PC-9 (cell line): ENCODE measurements around the gene ZCCHC2. TPM values are rescaled to one million over a fixed set of nuclear protein-coding genes. Genes with fewer than 3 reads are reported as not detected.

Experiments
- BruUV-seq: library from RNA; stranded (reverse); fragments of 400-500 nt; replicated peaks from 2 replicates; lab custom pipeline; 2021; lab: Mats Ljungman, UMichigan
- CTCF ChIA-PET: fragments of 300-600 bp; sonication (Branson Sonifier 250); formaldehyde crosslinking; loops from one replicate; lab custom pipeline; 2022; ENCODE audit warnings: antibody characterized with exemption; lab: Charles Lee
- POLR2A ChIA-PET: fragments of 300-600 bp; sonication (Branson Sonifier 250); formaldehyde crosslinking; loops from one replicate; lab custom pipeline; 2022; ENCODE audit warnings: antibody characterized with exemption; ENCODE audit not compliant: unreplicated experiment; lab: Charles Lee
- DNase-seq, 2 experiments: peaks; one replicate each; pipeline versions ENCODE4 v3.0.0 to v3.0.0-alpha.2; 2015 to 2022; ENCODE audit warnings: mixed read lengths in 1 of 2
- H2AFZ ChIP-seq: fragments of 200-600 bp; sonication (generic); 2 replicates; pipeline ENCODE4 v1.8.1; 2017; ENCODE audit warnings: antibody characterized with exemption
- H3F3A ChIP-seq: fragments of 200-600 bp; sonication (generic); 2 replicates; pipeline ENCODE4 v1.8.1; 2017; ENCODE audit warnings: antibody characterized with exemption, mild to moderate bottlenecking, low read depth; ENCODE audit not compliant: insufficient read depth
- H3K27ac ChIP-seq: fragments of 200-600 bp; sonication (generic); 2 replicates; pipeline ENCODE4 v1.6.1; 2016; ENCODE audit warnings: mixed run types
- H3K27me3 ChIP-seq: fragments of 200-600 bp; sonication (generic); 2 replicates; pipeline ENCODE4 v1.6.1; 2016; ENCODE audit warnings: low read depth, mixed run types; ENCODE audit not compliant: insufficient read depth
- H3K36me3 ChIP-seq: fragments of 200-600 bp; sonication (generic); 2 replicates; pipeline ENCODE4 v1.6.1; 2016; ENCODE audit warnings: low read depth, mixed run types
- H3K4me1 ChIP-seq: fragments of 200-600 bp; sonication (generic); replicated peaks from 2 replicates; pipeline ENCODE4 v1.6.1; 2016; ENCODE audit warnings: mixed run types; ENCODE audit not compliant: insufficient read depth
- H3K4me2 ChIP-seq: fragments of 200-600 bp; sonication (generic); 2 replicates; pipeline ENCODE4 v1.6.1; 2017; ENCODE audit warnings: mixed run types
- H3K4me3 ChIP-seq: fragments of 200-600 bp; sonication (generic); 2 replicates; pipeline ENCODE4 v1.6.1; 2016; ENCODE audit warnings: mixed run types
- H3K79me2 ChIP-seq: fragments of 200-600 bp; sonication (generic); 2 replicates; pipeline ENCODE4 v1.6.1; 2017; ENCODE audit warnings: low read depth, mixed run types
- H3K9me2 ChIP-seq: fragments of 200-600 bp; sonication (generic); 2 replicates; pipeline ENCODE4 v1.8.1; 2017; ENCODE audit warnings: mild to moderate bottlenecking; ENCODE audit not compliant: insufficient read depth
- H3K9me3 ChIP-seq: fragments of 200-600 bp; sonication (generic); 2 replicates; pipeline ENCODE4 v1.8.1; 2016; ENCODE audit warnings: low read depth; ENCODE audit not compliant: insufficient read depth
- H4K20me1 ChIP-seq: fragments of 200-600 bp; sonication (generic); 2 replicates; pipeline ENCODE4 v1.8.1; 2017; ENCODE audit not compliant: insufficient read depth
- EZH2 ChIP-seq: fragments of 200-600 bp; sonication (generic); IDR thresholded peaks from 2 replicates; pipeline ENCODE4 v1.8.0; 2017; ENCODE audit warnings: antibody characterized with exemption, low read depth
- intact Hi-C: fragments of 100-400 bp; cut with micrococcal nuclease; formaldehyde crosslinking; loops from one replicate; pipeline ENCODE4 v1.10.0; 2022; ENCODE audit not compliant: unreplicated experiment
- total RNA-seq: library from RNA; stranded (reverse); gene quantifications from 2 replicates; pipeline ENCODE4 v1.2.3, GENCODE V29; 2021
- TF ChIP-seq, protein P1 (sequence below): fragments of 200-600 bp; sonication (generic); conservative IDR thresholded peaks from 2 replicates; pipeline ENCODE4 v1.6.1; 2017; ENCODE audit warnings: mixed run types, antibody characterized with exemption, mild to moderate bottlenecking, moderate library complexity

ZCCHC2 gene
- total RNA-seq, 1 experiment from 2014 or later, result 18.1 TPM

DNA sequence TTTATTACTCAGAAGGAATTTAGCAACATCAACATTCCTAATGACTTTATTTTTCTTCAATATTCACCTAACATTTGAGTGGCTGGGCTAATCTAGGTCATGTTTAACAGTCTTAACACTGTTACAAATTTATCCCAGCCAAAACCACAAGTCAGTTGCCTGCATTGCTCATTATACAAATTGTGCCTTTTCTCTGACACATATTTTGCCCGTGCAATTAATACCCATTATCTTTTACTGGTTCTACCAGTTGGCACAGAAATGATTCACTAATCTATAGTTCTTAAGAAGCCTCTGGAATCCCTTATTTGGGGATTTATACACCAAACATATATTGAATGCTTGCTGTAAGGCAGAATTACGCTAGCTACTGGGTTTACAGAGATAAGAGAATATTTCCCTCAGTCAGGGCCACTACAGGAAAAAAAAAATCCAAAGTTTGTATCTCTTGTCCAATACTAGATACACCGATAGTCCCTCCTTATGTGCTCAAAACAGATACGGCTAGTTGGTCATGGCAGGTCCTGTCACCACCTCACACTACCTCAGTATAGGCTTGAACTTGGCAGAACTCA, 46.3 kb downstream of the ZCCHC2 start:
- H3F3A ChIP-seq, result no peaks in the 10 kb centered on the region; the same call in 1 of the 2 replicates
- H3K9me3 ChIP-seq, result no peaks in the 10 kb centered on the region
- no peak overlapping the region for H3K4me2 ChIP-seq
- H3K4me1 ChIP-seq, result no peaks in the 10 kb centered on the region
- H3K36me3 ChIP-seq, result 0 out of 2 replicates have a peak, but pooled peaks cover 18% of the 10 kb centered on the region
- no peaks in the 10 kb centered on the region for H4K20me1 ChIP-seq
- H3K9me2 ChIP-seq, result no peaks in the 10 kb centered on the region
- no peak overlapping the region for H3K27ac ChIP-seq
- H3K27me3 ChIP-seq, result no peaks in the 10 kb centered on the region
- H3K4me3 ChIP-seq, result no peak overlapping the region
- no peak for DNase-seq
- no peaks in the 10 kb centered on the region for H3K79me2 ChIP-seq
- no TSS peak for BruUV-seq
- ChIA-PET CTCF (interaction anchor here (0.5 kb wide), 1 partner anchor 383 kb away, joined by 15 read pairs; no protein-coding TSS in a partner anchor), POLR2A (no interaction called here)
- intact Hi-C loops, result no loop called here
- no peak overlapping the region for H2AFZ ChIP-seq
- TF ChIP-seq, protein P1, sequence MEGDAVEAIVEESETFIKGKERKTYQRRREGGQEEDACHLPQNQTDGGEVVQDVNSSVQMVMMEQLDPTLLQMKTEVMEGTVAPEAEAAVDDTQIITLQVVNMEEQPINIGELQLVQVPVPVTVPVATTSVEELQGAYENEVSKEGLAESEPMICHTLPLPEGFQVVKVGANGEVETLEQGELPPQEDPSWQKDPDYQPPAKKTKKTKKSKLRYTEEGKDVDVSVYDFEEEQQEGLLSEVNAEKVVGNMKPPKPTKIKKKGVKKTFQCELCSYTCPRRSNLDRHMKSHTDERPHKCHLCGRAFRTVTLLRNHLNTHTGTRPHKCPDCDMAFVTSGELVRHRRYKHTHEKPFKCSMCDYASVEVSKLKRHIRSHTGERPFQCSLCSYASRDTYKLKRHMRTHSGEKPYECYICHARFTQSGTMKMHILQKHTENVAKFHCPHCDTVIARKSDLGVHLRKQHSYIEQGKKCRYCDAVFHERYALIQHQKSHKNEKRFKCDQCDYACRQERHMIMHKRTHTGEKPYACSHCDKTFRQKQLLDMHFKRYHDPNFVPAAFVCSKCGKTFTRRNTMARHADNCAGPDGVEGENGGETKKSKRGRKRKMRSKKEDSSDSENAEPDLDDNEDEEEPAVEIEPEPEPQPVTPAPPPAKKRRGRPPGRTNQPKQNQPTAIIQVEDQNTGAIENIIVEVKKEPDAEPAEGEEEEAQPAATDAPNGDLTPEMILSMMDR, result no peak
- no peak for TF ChIP-seq EZH2

DNA sequence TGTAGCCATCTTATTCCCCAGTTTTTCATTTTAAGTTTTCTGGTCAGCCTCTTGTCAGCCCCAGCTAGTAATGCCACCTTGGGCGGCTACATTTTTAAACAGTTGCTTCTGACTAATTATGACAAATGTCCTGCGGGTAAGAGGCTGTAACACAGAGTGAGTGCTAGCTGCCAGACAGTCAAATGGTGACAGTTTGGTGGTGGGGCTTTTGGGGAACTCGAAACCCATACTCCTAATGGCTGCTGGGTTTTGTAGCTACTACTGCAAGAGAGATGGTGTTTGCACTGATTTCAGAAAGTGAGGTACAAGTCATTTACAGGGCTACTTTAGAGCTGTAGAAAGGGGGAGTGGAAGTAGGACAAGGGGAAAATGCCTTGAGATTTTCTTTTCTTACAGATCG, 48.2 kb downstream of the ZCCHC2 start:
- ChIA-PET POLR2A (interaction anchor here (0.6 kb wide), 1 partner anchor 19 kb away, joined by 9 read pairs; no protein-coding TSS in a partner anchor), CTCF (no interaction called here)
- intact Hi-C loops, result no loop called here
- peaks cover 18% of the 10 kb centered on the region; the same call in 1 of the 2 replicates for H3K36me3 ChIP-seq
- H3K27ac ChIP-seq, result no peak overlapping the region
- no peak overlapping the region for H3K4me3 ChIP-seq
- no peaks in the 10 kb centered on the region for H3K9me3 ChIP-seq
- H3K27me3 ChIP-seq, result no peaks in the 10 kb centered on the region
- H4K20me1 ChIP-seq, result no peaks in the 10 kb centered on the region
- no peaks in the 10 kb centered on the region for H3K9me2 ChIP-seq
- no peaks in the 10 kb centered on the region for H3K4me1 ChIP-seq
- H3K4me2 ChIP-seq, result no peak overlapping the region
- DNase-seq, result no peak
- BruUV-seq, result no TSS peak
- no peaks in the 10 kb centered on the region for H3K79me2 ChIP-seq
- no peak overlapping the region for H2AFZ ChIP-seq
- H3F3A ChIP-seq, result no peaks in the 10 kb centered on the region
- TF ChIP-seq EZH2, result no peak
- TF ChIP-seq, protein P1, result no peak

DNA sequence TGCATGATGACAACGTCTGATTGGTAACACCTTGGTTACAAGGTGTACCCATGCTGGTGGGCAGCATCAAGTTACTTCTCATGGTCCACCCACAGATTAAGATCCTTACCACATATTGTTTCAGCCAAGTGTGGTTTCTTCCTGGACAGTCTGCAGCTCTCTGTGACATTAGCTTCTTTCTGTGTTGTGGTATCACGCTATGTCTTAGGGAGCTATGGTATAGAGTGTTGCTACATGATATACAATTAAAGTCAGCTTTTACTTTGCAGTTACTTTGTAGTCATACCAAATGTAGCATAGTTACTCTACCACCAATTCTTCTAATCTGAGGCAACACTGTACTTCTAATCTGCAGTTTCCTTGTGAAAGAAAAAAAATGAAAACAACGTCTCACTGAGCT, 48.8 kb downstream of the ZCCHC2 start:
- H3K27me3 ChIP-seq, result no peaks in the 10 kb centered on the region
- peaks cover 14% of the 10 kb centered on the region; the same call in 1 of the 2 replicates for H3K36me3 ChIP-seq
- H3F3A ChIP-seq, result no peaks in the 10 kb centered on the region
- no TSS peak for BruUV-seq
- ChIA-PET CTCF (no interaction called here), POLR2A (interaction anchor here (0.6 kb wide), 1 partner anchor 19 kb away, joined by 9 read pairs; no protein-coding TSS in a partner anchor)
- no peak for DNase-seq
- H3K4me3 ChIP-seq, result no peak overlapping the region
- no peaks in the 10 kb centered on the region for H3K9me3 ChIP-seq
- no peaks in the 10 kb centered on the region for H3K4me1 ChIP-seq
- no peak overlapping the region for H3K27ac ChIP-seq
- intact Hi-C loops, result no loop called here
- no peaks in the 10 kb centered on the region for H3K79me2 ChIP-seq
- TF ChIP-seq, protein P1, result no peak
- TF ChIP-seq EZH2, result no peak
- H2AFZ ChIP-seq, result no peak overlapping the region
- H3K4me2 ChIP-seq, result no peak overlapping the region
- H3K9me2 ChIP-seq, result no peaks in the 10 kb centered on the region
- no peaks in the 10 kb centered on the region for H4K20me1 ChIP-seq
